PC-9 (cell line): ENCODE results near the gene DNAJC7.

Experiments used
- EZH2 ChIP-seq: fragments of 200-600 bp; sonication (generic); IDR thresholded peaks from 2 replicates; pipeline ENCODE4 v1.8.0; 2017; ENCODE audit warnings: antibody characterized with exemption, low read depth
- TF ChIP-seq, protein P1 (sequence below): fragments of 200-600 bp; sonication (generic); conservative IDR thresholded peaks from 2 replicates; pipeline ENCODE4 v1.6.1; 2017; ENCODE audit warnings: mixed run types, antibody characterized with exemption, mild to moderate bottlenecking, moderate library complexity

DNA sequence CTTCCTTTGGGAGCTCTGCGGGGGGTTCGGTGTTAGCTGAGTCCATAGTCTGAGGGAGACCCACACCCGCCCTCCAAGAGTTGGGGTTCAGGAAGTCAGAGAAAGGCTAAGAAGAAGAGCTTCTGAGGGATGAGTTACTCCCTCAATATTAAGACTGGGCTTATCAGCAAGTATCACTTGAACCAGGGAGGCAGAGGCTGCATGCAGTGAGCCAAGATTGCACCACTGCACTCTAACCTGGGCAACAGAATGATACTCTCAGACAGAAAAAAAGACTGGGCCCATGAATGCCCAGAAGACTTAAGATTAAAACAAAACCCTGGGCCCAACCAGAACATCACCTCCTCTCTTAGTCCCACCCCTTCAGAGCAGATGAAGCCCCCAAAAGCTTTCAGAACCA is 8.7 kb upstream of the DNAJC7 start:
- TF ChIP-seq, protein P1, sequence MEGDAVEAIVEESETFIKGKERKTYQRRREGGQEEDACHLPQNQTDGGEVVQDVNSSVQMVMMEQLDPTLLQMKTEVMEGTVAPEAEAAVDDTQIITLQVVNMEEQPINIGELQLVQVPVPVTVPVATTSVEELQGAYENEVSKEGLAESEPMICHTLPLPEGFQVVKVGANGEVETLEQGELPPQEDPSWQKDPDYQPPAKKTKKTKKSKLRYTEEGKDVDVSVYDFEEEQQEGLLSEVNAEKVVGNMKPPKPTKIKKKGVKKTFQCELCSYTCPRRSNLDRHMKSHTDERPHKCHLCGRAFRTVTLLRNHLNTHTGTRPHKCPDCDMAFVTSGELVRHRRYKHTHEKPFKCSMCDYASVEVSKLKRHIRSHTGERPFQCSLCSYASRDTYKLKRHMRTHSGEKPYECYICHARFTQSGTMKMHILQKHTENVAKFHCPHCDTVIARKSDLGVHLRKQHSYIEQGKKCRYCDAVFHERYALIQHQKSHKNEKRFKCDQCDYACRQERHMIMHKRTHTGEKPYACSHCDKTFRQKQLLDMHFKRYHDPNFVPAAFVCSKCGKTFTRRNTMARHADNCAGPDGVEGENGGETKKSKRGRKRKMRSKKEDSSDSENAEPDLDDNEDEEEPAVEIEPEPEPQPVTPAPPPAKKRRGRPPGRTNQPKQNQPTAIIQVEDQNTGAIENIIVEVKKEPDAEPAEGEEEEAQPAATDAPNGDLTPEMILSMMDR, result no peak
- no peak for TF ChIP-seq EZH2
